Heart left ventricle (tissue), 16 donors: Measurements from ENCODE around the gene MIPOL1. TPM values are rescaled to one million over a fixed set of nuclear protein-coding genes. Genes with fewer than 3 reads are reported as not detected.

Experiments used
- ATAC-seq, 4 donors: fragments of 200-7000 bp; cut with Tn5 transposase; one replicate each; pipeline ENCODE4 v1.9.1; 2020 to 2022; ENCODE audit warnings: moderate library complexity in 4 of 4, mild to moderate bottlenecking in 3 of 4, moderate number of reproducible peaks in 1 of 4
- DNase-seq, 5 donors: peaks; one replicate each; pipeline ENCODE4 v3.0.0-alpha.2; 2020
- H3K27ac ChIP-seq, 12 donors: fragments of 200-600 bp; sonication (generic) in 4 of 12; one replicate each; pipeline versions ENCODE4 v1.5.0 to v1.8.0; 2016 to 2022; ENCODE audit warnings: mild to moderate bottlenecking in 2 of 12
- H3K27me3 ChIP-seq, 9 donors: fragments of 200-600 bp; sonication (generic) in 2 of 9; one replicate each; pipeline versions ENCODE4 v1.5.1 to v1.8.0; 2016 to 2022; ENCODE audit warnings: mild to moderate bottlenecking in 3 of 9
- H3K36me3 ChIP-seq, 9 donors: fragments of 200-600 bp; sonication (generic) in 2 of 9; one replicate each; pipeline versions ENCODE4 v1.5.0 to v1.8.0; 2018 to 2022; ENCODE audit warnings: mild to moderate bottlenecking in 2 of 9
- H3K4me1 ChIP-seq, 12 donors: fragments of 200-600 bp; sonication (generic) in 4 of 12; one replicate each; pipeline versions ENCODE4 v1.5.0 to v1.8.0; 2016 to 2022; ENCODE audit warnings: mild to moderate bottlenecking in 3 of 12
- H3K4me3 ChIP-seq, 12 donors: fragments of 200-600 bp; sonication (generic) in 4 of 12; one replicate each; pipeline versions ENCODE4 v1.5.0 to v1.8.0; 2017 to 2022; ENCODE audit warnings: mild to moderate bottlenecking in 9 of 12, moderate library complexity in 4 of 12
- H3K9me3 ChIP-seq, 12 donors: fragments of 200-600 bp; sonication (generic) in 4 of 12; one replicate each; pipeline versions ENCODE4 v1.5.0 to v1.8.0; 2016 to 2022; ENCODE audit warnings: mild to moderate bottlenecking in 1 of 12
- POLR2A ChIP-seq, 2 donors: fragments of 450-650 bp; IDR thresholded peaks; one replicate each; pipeline ENCODE4 v1.6.1; 2017; ENCODE audit warnings: antibody characterized with exemption in 2 of 2, mild to moderate bottlenecking in 2 of 2, moderate library complexity in 2 of 2
- WGBS, 4 donors: extraction: QIAGEN DNeasy Blood & Tissue Kit in 2 of 4; methylation state at CpG; one replicate each; pipeline versions ENCODE4 v1.1.5 to v1.1.7; 2013 to 2018; 5-methylcytosine and 5-hydroxymethylcytosine counted together
- intact Hi-C, 10 donors: fragments of 100-400 bp; cut with DNase I; formaldehyde crosslinking; loops; one replicate each; pipeline versions ENCODE4 v1.11.1 to v1.14.2; 2022
- polyA plus RNA-seq, 2 donors: library from polyadenylated mRNA; stranded (reverse); fragments of 200-250 nt; gene quantifications; one replicate each; pipeline ENCODE4 v1.2.3, GENCODE V29; 2013
- total RNA-seq, 9 donors: library from RNA; depleted of rRNA in 2 of 9; stranded (reverse); fragments of >200 nt in 2 of 9; fragmentation: NEBNext Ultra II Directional in 3 of 9; extraction: Animal tissue kit (Norgen Biotek cat#: 25700) in 3 of 9; gene quantifications; one replicate each; pipeline versions ENCODE4 v1.1.0 to v1.2.4, GENCODE V29; 2016 to 2023
- TF ChIP-seq, protein P1 (sequence below), 12 donors: fragments of 200-600 bp; sonication (generic) in 4 of 12; IDR thresholded peaks; one replicate each; pipeline versions ENCODE4 v1.5.0 to v1.8.0; 2018 to 2022; ENCODE audit warnings: antibody characterized with exemption in 12 of 12, mild to moderate bottlenecking in 5 of 12
- donor health status: ischemic (EF 13 %, LVEDD 7.1; RV severe dilation, severe dysfunction).
- donor health status: healthy with polysubstance abuse.
- donor health status: DM: no; HTN: yes; CAD: no.
- donor health status: DM: no; HTN: no; CAD: no.
- donor health status: ischemic (EF 25% LVEDD 6.9; RV normal size, moderate dysfunction).
- donor health status: ischemic (EF 25% LVEDD 5.7; RV mildly dilated, moderate dysfunction).
- donor health status: healthy.
- donor health status: DM: yes; HTN: yes; CAD: no.
- donor health status: ischemic (EF 35%, LVEDD 5.7; RV mildly dilated, moderate dysfunction).
- donor health status: nonischemic (EF 11% LVEDD 7.7; RV severe dilation, severe dysfunction).
- donor health status: DM: yes; HTN: yes; CAD: no.
- donor health status: PGD.
- donor health status: ischemic (EF 29% LVEDD 5.4; RV normal size, mild dysfunction).
- donor health status: nonischemic (EF 23%, LVEDD 6.1; RV moderate dilation, normal function).

The MIPOL1 gene
- total and polyA plus RNA-seq, 11 donors: 0.99 to 7.3 (median 5.0) TPM

DNA sequence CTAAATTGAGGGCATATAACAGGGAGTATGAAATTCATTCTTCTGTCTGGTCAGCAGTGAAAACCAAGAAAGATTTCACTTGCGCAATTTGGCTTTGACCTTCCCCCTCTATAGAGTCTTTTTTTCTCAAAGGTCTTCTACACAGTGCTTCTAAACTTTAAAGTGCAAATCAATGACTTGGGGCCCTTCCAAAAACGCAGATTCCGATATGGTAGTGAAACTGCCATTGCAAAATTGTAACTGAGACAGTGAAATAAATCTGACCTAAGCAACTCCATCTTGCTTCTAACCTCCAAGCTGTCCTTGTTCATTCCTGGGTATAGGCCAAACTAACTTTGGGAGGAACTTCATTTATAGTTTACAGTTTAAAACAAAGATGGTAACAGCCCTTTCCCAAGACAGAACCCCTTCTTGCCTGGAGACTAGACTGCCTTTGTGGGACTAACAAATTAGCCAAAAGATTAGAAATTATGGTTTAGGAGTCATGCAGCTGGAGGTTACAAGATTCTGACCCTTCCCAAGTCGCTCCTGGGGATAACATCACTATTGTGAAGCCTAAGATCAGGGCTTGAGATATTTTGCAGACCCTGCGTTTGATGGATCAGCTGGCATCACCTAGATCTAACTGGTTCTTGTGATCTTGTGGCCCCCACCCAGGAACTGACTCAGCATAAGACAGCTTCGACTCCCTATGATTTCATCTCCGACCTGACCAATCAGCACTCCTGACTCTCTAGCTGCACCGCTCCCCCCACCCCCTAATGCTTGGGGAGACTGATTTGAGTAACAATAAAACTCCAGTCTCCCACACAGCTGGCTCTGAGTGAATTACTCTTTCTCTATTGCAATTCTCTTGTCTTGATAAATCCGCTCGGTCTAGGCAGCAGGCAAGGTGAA lies 30.3 kb upstream of the MIPOL1 start:
- no peak for ATAC-seq
- intact Hi-C loops: no loop called here
- Histone ChIP-seq H3K27ac (no peak overlapping the region), H3K36me3 (no peaks in the 10 kb centered on the region), H3K4me1 (peaks cover 0 to 5% (median 0%) of the 10 kb centered on the region in 12 donors), H3K27me3 (peaks cover 0 to 5% (median 0%) of the 10 kb centered on the region in 9 donors), H3K4me3 (no peak overlapping the region), H3K9me3 (no peaks in the 10 kb centered on the region)
- no peak for TF ChIP-seq POLR2A (IDR thresholded peaks at IDR 0.05)
- TF ChIP-seq, protein P1, sequence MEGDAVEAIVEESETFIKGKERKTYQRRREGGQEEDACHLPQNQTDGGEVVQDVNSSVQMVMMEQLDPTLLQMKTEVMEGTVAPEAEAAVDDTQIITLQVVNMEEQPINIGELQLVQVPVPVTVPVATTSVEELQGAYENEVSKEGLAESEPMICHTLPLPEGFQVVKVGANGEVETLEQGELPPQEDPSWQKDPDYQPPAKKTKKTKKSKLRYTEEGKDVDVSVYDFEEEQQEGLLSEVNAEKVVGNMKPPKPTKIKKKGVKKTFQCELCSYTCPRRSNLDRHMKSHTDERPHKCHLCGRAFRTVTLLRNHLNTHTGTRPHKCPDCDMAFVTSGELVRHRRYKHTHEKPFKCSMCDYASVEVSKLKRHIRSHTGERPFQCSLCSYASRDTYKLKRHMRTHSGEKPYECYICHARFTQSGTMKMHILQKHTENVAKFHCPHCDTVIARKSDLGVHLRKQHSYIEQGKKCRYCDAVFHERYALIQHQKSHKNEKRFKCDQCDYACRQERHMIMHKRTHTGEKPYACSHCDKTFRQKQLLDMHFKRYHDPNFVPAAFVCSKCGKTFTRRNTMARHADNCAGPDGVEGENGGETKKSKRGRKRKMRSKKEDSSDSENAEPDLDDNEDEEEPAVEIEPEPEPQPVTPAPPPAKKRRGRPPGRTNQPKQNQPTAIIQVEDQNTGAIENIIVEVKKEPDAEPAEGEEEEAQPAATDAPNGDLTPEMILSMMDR (IDR thresholded peaks at IDR 0.05): no peak
- DNase-seq: no peak
- 80 to 86% (median 82%) methylated on average over 10 of the region's 10 CpGs for WGBS, 4 donors

DNA sequence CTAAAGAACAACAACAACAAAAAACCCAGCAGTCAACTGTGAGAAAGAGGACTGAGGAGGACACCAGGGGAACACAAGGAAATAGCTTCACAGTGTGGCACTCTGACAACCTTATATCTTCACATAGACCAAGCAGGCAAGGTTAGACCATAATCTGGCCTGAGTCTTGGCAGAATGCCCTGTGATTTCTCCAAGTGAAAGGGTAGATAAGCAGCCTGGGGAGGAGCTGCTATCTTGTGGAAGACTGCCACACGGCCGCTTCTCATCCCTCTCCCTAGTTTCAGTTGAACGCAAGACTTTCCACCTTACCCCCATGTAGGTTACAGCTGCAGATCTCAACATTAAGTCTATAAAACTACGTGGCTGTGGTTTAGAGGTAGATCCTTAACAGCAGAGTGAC lies 29.0 kb upstream of the MIPOL1 start:
- Histone ChIP-seq H3K9me3 (no peaks in the 10 kb centered on the region), H3K4me3 (no peak overlapping the region), H3K36me3 (no peaks in the 10 kb centered on the region), H3K4me1 (peaks cover 0 to 16% (median 7%) of the 10 kb centered on the region in 12 donors), H3K27me3 (peaks cover 0 to 9% (median 0%) of the 10 kb centered on the region in 9 donors), H3K27ac (no peak overlapping the region)
- TF ChIP-seq, protein P1 (IDR thresholded peaks at IDR 0.05): no peak
- no peak for TF ChIP-seq POLR2A (IDR thresholded peaks at IDR 0.05)
- DNase-seq (no peak), ATAC-seq (no peak)
- 53 to 73% (median 62%) methylated on average over 4 of the region's 4 CpGs for WGBS, 4 donors
- intact Hi-C loops: no loop called here

DNA sequence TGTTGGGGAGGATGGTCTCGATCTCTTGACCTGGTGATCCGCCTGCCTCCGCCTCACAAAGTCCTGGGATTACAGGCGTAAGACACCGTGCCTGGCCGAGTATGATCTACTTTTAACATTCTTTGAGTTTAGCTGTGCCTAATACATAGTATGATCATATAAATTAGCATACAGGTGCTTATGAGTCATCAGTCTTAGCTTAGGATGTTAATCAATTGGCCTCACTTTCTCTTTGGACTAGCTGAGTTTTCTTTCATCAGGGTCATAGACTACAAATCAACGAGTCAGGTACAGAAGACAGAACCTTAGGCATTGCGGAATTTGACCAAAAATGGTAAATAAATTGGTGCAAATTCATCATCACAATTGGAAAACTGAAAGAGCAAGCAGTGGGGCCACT lies 27.5 kb upstream of the MIPOL1 start:
- Histone ChIP-seq H3K36me3 (no peaks in the 10 kb centered on the region), H3K4me3 (no peak overlapping the region), H3K27me3 (peaks cover 0 to 9% (median 0%) of the 10 kb centered on the region in 9 donors), H3K27ac (no peak overlapping the region), H3K9me3 (no peaks in the 10 kb centered on the region), H3K4me1 (peaks cover 0 to 24% (median 9%) of the 10 kb centered on the region in 12 donors)
- no peak for ATAC-seq
- 90 to 94% (median 92%) methylated on average over 8 of the region's 8 CpGs for WGBS, 4 donors
- no peak for DNase-seq
- intact Hi-C loops: no loop called here
- TF ChIP-seq, protein P1 (IDR thresholded peaks at IDR 0.05): no peak
- no peak for TF ChIP-seq POLR2A (IDR thresholded peaks at IDR 0.05)

DNA sequence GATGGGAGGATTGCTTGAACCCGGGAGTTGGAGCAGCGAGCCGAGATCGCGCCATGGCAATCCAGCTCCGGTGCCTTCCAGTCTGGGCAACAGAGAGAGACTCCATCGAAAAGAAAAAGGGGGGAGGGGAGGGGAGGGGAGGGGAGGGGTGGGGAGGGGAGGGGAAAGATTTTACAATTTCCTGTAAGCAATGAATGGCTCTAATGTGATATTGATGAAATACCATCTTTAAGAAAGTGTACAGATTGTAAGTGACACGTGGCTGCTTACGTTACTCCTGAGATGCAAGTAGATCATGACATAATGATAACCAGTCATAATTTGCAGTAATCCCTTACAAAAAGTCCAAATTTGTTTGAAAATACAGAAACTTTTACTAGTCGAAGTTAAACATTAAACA lies 26.7 kb upstream of the MIPOL1 start:
- Histone ChIP-seq H3K4me1 (peaks cover 0 to 24% (median 9%) of the 10 kb centered on the region in 12 donors), H3K27me3 (peaks cover 0 to 9% (median 0%) of the 10 kb centered on the region in 9 donors), H3K4me3 (no peak overlapping the region), H3K9me3 (no peaks in the 10 kb centered on the region), H3K36me3 (no peaks in the 10 kb centered on the region), H3K27ac (no peak overlapping the region)
- TF ChIP-seq, protein P1 (IDR thresholded peaks at IDR 0.05): no peak
- TF ChIP-seq POLR2A (IDR thresholded peaks at IDR 0.05): no peak
- 81 to 83% (median 82%) methylated on average over 10 of the region's 10 CpGs for WGBS, 4 donors
- intact Hi-C loops: no loop called here
- ATAC-seq (no peak), DNase-seq (no peak)
